Neural progenitor cell (in vitro differentiated cells): Measurements from ENCODE around the gene CCDC158. TPM values are rescaled to one million over a fixed set of nuclear protein-coding genes. Genes with fewer than 3 reads are reported as not detected.

Experiments used
- DNase-seq: peaks from one replicate; pipeline ENCODE4 v3.0.0-alpha.2; 2016; ENCODE audit warnings: low spot score
- H2AFZ ChIP-seq: fragments of 200-600 bp; sonication (generic); replicated peaks from 2 replicates; pipeline ENCODE4 v1.6.1; 2016; ENCODE audit warnings: antibody characterized with exemption
- H3F3A ChIP-seq: fragments of 200-600 bp; sonication (generic); 2 replicates; pipeline ENCODE4 v1.6.1; 2016; ENCODE audit warnings: antibody characterized with exemption, low read depth
- H3K27ac ChIP-seq: fragments of 200-600 bp; sonication (generic); 2 replicates; pipeline ENCODE4 v1.5.1; 2016; ENCODE audit warnings: mild to moderate bottlenecking
- H3K27me3 ChIP-seq: fragments of 200-600 bp; sonication (generic); 2 replicates; pipeline ENCODE4 v1.6.1; 2016; ENCODE audit warnings: mild to moderate bottlenecking, moderate library complexity
- H3K36me3 ChIP-seq: fragments of 200-600 bp; sonication (generic); 2 replicates; pipeline ENCODE4 v1.5.1; 2016
- H3K4me1 ChIP-seq: fragments of 200-600 bp; sonication (generic); 2 replicates; pipeline ENCODE4 v1.6.1; 2016; ENCODE audit warnings: mixed run types
- H3K4me2 ChIP-seq: fragments of 200-600 bp; sonication (generic); 2 replicates; pipeline ENCODE4 v1.6.1; 2016
- H3K4me3 ChIP-seq: fragments of 200-600 bp; sonication (generic); 2 replicates; pipeline ENCODE4 v1.5.1; 2016
- H3K79me2 ChIP-seq: fragments of 200-600 bp; sonication (generic); 2 replicates; pipeline ENCODE4 v1.6.1; 2016; ENCODE audit warnings: low read depth
- H3K9ac ChIP-seq: fragments of 200-600 bp; sonication (generic); 2 replicates; pipeline ENCODE4 v1.6.1; 2016
- H3K9me3 ChIP-seq: fragments of 200-600 bp; sonication (generic); 2 replicates; pipeline ENCODE4 v1.5.1; 2016; ENCODE audit warnings: low read depth
- H4K20me1 ChIP-seq: fragments of 200-600 bp; sonication (generic); 2 replicates; pipeline ENCODE4 v1.6.1; 2016; ENCODE audit warnings: low read depth
- H3K27ac Mint-ChIP-seq: 3 replicates; pipeline ENCODE4 v1.8.0; 2021; ENCODE audit warnings: mixed read lengths
- H3K27me3 Mint-ChIP-seq: 2 replicates; pipeline ENCODE4 v1.8.0; 2022; ENCODE audit warnings: low read depth, mild to moderate bottlenecking, inconsistent platforms, moderate library complexity, mixed read lengths; ENCODE audit not compliant: insufficient read depth
- H3K36me3 Mint-ChIP-seq: 3 replicates; pipeline ENCODE4 v1.8.0; 2021; ENCODE audit warnings: mixed read lengths
- H3K4me1 Mint-ChIP-seq: 3 replicates; pipeline ENCODE4 v1.8.0; 2021; ENCODE audit warnings: mixed read lengths
- H3K4me3 Mint-ChIP-seq: 3 replicates; pipeline ENCODE4 v1.8.0; 2021; ENCODE audit warnings: mild to moderate bottlenecking, moderate library complexity, mixed read lengths
- H3K9me3 Mint-ChIP-seq: 3 replicates; pipeline ENCODE4 v1.8.0; 2020; ENCODE audit warnings: mixed read lengths
- CTCF ChIP-seq: fragments of 200-600 bp; sonication (generic); IDR thresholded peaks from 2 replicates; pipeline ENCODE4 v1.5.1; 2017; ENCODE audit warnings: antibody characterized with exemption, mild to moderate bottlenecking
- EZH2 ChIP-seq: fragments of 200-600 bp; sonication (generic); IDR thresholded peaks from 2 replicates; pipeline ENCODE4 v1.6.1; 2017; ENCODE audit warnings: antibody characterized with exemption, mild to moderate bottlenecking, moderate library complexity
- EZH2phosphoT487 ChIP-seq: fragments of 200-600 bp; sonication (generic); IDR thresholded peaks from 2 replicates; pipeline ENCODE4 v1.6.1; 2017; ENCODE audit warnings: antibody characterized with exemption
- total RNA-seq: library from RNA; depleted of rRNA; stranded (reverse); fragments of >200 nt; gene quantifications from 2 replicates; pipeline ENCODE4 v1.2.3, GENCODE V29; 2015; ENCODE audit warnings: low replicate concordance

CCDC158 gene
- total RNA-seq, 1 donor from 2014 or later, result not detected

- peaks cover 56% of the 10 kb centered on the region for H3K9me3 Mint-ChIP-seq
- Histone ChIP-seq H3K9ac (no peak overlapping the region), H3F3A (peaks cover 30% of the 10 kb centered on the region), H2AFZ (no peak overlapping the region), H3K4me1 (peaks cover 36% of the 10 kb centered on the region), H3K4me3 (no peak overlapping the region), H4K20me1 (peaks cover 4% of the 10 kb centered on the region), H3K27ac (no peak overlapping the region), H3K27me3 (no peaks in the 10 kb centered on the region), H3K4me2 (no peak overlapping the region), H3K9me3 (peaks cover 26% of the 10 kb centered on the region), H3K36me3 (peaks cover 21% of the 10 kb centered on the region), H3K79me2 (peaks cover 87% of the 10 kb centered on the region)
- TF ChIP-seq CTCF, result no peak
- TF ChIP-seq EZH2, result no peak
- TF ChIP-seq EZH2phosphoT487, result no peak
- no peak overlapping the region for H3K4me3 Mint-ChIP-seq
- H3K27me3 Mint-ChIP-seq, result no peaks in the 10 kb centered on the region
- peaks cover 52% of the 10 kb centered on the region for H3K36me3 Mint-ChIP-seq
- H3K4me1 Mint-ChIP-seq, result peaks cover 37% of the 10 kb centered on the region
- no peak overlapping the region for H3K27ac Mint-ChIP-seq
- DNase-seq, result no peak
Observed at GRCh38 chr4:76463568-76463967, 42.6 kb upstream of the CCDC158 start.

GRCh38 chr4:76459291-76459723, 38.4 kb upstream of the CCDC158 start:
- Mint-ChIP-seq H3K27me3 (peaks cover 7% of the 10 kb centered on the region), H3K4me3 (peak overlapping the region; percentile 78), H3K36me3 (peaks cover 43% of the 10 kb centered on the region), H3K4me1 (peaks cover 53% of the 10 kb centered on the region), H3K9me3 (peaks cover 51% of the 10 kb centered on the region), H3K27ac (peak overlapping the region; percentile 99)
- H4K20me1 ChIP-seq, result no peaks in the 10 kb centered on the region
- H3K27me3 ChIP-seq, result no peaks in the 10 kb centered on the region
- TF ChIP-seq EZH2 (no peak), EZH2phosphoT487 (no peak), CTCF (no peak)
- peak overlapping the region; percentile 63 for H3K9ac ChIP-seq
- H3K36me3 ChIP-seq, result peaks cover 21% of the 10 kb centered on the region
- peak overlapping the region; percentile 100 for H3K27ac ChIP-seq
- H3K4me2 ChIP-seq, result peak overlapping the region; percentile 79
- DNase-seq, result peak; percentile 97
- H3K79me2 ChIP-seq, result peaks cover 86% of the 10 kb centered on the region
- H2AFZ ChIP-seq, result no peak overlapping the region
- peaks cover 57% of the 10 kb centered on the region for H3F3A ChIP-seq
- H3K9me3 ChIP-seq, result peaks cover 25% of the 10 kb centered on the region
- H3K4me1 ChIP-seq, result peaks cover 38% of the 10 kb centered on the region
- peak overlapping the region; percentile 39 for H3K4me3 ChIP-seq

GRCh38 chr4:76458825-76459224, 37.9 kb upstream of the CCDC158 start:
- no peaks in the 10 kb centered on the region for H4K20me1 ChIP-seq
- H3K9me3 Mint-ChIP-seq, result peaks cover 47% of the 10 kb centered on the region
- H3K36me3 ChIP-seq, result peaks cover 16% of the 10 kb centered on the region
- peaks cover 57% of the 10 kb centered on the region for H3F3A ChIP-seq
- peaks cover 86% of the 10 kb centered on the region for H3K79me2 ChIP-seq
- peak; percentile 95 for DNase-seq
- peak overlapping the region; percentile 39 for H3K4me3 ChIP-seq
- no peak for TF ChIP-seq EZH2phosphoT487
- TF ChIP-seq CTCF, result no peak
- TF ChIP-seq EZH2, result no peak
- H3K9ac ChIP-seq, result peak overlapping the region; percentile 63
- no peaks in the 10 kb centered on the region for H3K27me3 ChIP-seq
- H3K27ac Mint-ChIP-seq, result peak overlapping the region; percentile 99
- peaks cover 38% of the 10 kb centered on the region for H3K4me1 ChIP-seq
- H3K9me3 ChIP-seq, result peaks cover 20% of the 10 kb centered on the region
- H3K4me2 ChIP-seq, result peak overlapping the region; percentile 79
- peak overlapping the region; percentile 100 for H3K27ac ChIP-seq
- H3K36me3 Mint-ChIP-seq, result peaks cover 41% of the 10 kb centered on the region
- peaks cover 53% of the 10 kb centered on the region for H3K4me1 Mint-ChIP-seq
- H3K4me3 Mint-ChIP-seq, result peak overlapping the region; percentile 78
- H3K27me3 Mint-ChIP-seq, result peaks cover 7% of the 10 kb centered on the region
- no peak overlapping the region for H2AFZ ChIP-seq
